ENCODE data around the gene PFN2.

PFN2 gene

DNA sequence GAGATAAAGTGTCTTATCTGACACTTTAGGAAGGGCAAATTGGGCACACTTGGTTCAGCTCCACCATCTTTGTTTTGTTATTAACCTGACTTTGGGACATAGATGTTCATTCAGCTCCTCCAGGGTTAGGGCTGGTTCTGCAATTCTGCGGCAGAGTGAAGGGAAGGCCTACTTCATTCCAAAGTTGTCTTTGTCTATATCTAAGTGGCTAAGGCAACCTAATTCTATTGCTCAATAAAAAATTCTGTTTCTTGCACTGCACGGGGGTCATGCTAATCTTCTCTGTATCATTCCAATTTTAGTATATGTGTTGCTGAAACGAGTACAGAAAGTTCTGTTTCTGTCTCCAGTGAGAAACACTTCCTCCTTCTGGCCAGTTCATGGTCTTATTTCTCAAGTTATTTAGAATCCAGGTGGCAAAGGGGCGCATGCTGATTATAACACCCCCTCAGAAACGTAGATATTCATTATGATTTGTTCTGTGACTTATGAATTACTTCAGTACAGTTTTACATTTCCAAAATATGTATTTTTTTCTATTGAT lies 53.5 kb downstream of the PFN2 start:
- no peak for DNase-seq (ENCODE audit: low spot score)
